Measurements from ENCODE around the gene CERS6. TPM values are rescaled to one million over a fixed set of nuclear protein-coding genes. Genes with fewer than 3 reads are reported as not detected.
A peak's percentile ranks its signal among the peaks of the same experiment; 100 is the strongest.
"Not testable (repeated sequence)": the region's sequence is repeated elsewhere in the genome, so short reads cannot be mapped to it uniquely, and the experiment has no call there.

CERS6 gene
- total RNA-seq, 2 experiments from 2014 or later: 7.4 to 8.4 TPM

DNA sequence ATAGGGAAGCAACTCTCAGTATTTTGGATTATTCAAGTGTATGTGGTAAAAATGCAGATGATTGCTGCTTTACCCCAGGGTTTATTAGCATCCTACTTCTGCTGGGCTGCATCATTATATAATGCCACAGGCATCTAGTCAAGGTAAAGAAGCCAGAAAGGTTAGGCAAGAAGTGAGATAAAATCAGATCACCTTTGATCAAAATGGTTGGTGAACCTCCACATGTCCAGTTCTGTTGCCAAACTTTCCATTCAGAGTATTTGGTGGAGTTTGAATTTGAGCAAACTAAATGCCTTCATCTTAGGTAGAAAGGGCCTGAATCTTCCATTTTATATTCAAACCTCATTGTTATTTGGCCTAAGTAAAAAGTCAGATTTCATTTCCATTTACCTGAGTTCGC lies 316.6 kb downstream of the CERS6 start:
- CTCF ChIA-PET: interaction anchor here (0.9 to 3.0 kb wide), 3 partner anchors 148 to 426 kb away, joined by 3 to 27 read pairs (median 3); no protein-coding TSS in a partner anchor
- peaks cover 4% of the 10 kb centered on the region for H3K36me3 Mint-ChIP-seq (ENCODE audit: low read depth)
- no peaks in the 10 kb centered on the region for H3K4me1 Mint-ChIP-seq
- H3K27me3 Mint-ChIP-seq: no peaks in the 10 kb centered on the region
- H3K4me3 Mint-ChIP-seq: no peak overlapping the region
- no peak for DNase-seq
- no peak overlapping the region for H3K27ac Mint-ChIP-seq
- H3K9me3 Mint-ChIP-seq: no peaks in the 10 kb centered on the region
- POLR2A ChIA-PET: no interaction called here

DNA sequence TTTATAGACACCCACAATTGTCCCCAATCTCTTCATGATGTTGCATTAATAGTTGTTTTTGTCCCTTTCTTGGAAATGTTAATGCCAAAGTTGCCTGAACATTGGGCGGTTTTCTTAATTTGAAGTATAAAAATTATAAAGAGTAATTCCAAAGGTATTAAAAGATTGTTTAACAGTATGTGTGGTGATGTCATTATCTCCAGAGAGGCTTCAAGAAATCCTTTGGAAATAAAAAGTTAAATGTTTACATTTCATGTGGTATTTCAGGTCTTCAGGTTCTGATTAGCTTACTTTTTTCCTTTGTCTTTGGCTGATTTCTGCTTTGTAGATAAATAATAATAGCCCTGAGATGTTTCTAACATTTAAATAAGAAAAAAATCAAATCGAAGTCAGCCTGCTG lies 317.1 kb downstream of the CERS6 start:
- ChIA-PET POLR2A (no interaction called here), CTCF (interaction anchor here (0.9 to 3.0 kb wide), 4 partner anchors 147 to 426 kb away, joined by 3 to 27 read pairs (median 4); no protein-coding TSS in a partner anchor)
- no peak for DNase-seq
- Mint-ChIP-seq H3K9me3 (no peaks in the 10 kb centered on the region), H3K4me1 (no peaks in the 10 kb centered on the region), H3K27me3 (no peaks in the 10 kb centered on the region), H3K27ac (no peak overlapping the region), H3K36me3 (ENCODE audit: low read depth) (peaks cover 4% of the 10 kb centered on the region), H3K4me3 (no peak overlapping the region)

DNA sequence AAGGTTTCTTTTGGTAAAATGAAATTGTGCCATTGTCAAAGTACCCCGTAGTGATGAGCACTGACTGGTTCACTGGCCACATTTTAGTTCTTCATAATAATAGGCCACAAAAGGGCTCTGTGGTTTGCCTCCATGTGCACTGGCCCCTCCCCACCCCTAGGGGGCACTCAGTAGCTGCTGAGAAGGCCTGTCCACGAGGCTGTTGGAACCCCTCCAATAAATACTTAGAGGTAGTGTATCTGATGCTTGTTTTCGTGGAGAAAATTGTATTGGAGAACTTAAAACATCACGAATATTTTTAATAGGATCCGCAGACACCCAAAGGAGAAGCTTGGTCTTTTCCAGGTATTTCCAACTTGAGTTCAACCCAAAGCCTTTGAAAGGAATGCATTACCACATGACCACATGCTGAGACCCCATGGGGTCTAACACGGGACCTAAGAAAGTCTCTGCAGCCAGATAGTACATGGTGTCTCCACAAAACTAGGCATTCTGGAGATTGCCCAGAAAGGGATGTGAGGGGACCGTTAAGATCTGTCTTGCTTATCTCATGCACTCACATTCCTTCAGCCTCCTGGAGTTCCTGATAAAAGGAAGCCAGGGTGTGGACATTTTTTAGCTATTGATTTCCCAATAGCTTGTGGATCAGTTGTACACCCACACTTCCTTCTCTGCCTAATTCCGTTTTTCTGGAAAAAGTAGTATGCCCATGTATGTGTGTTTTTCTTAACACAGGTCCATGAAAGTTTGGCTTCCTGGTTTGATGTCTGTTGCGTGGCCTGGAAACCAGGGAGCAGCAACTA lies 317.8 kb downstream of the CERS6 start:
- no peaks in the 10 kb centered on the region for H3K4me1 Mint-ChIP-seq
- peaks cover 4% of the 10 kb centered on the region for H3K36me3 Mint-ChIP-seq (ENCODE audit: low read depth)
- no peak overlapping the region for H3K4me3 Mint-ChIP-seq
- H3K9me3 Mint-ChIP-seq: no peaks in the 10 kb centered on the region
- POLR2A ChIA-PET: no interaction called here
- CTCF ChIA-PET: interaction anchor here (0.8 to 3.0 kb wide), 11 partner anchors 8 to 427 kb away, joined by 3 to 27 read pairs (median 4); partner anchors contain the start of gene NOSTRIN
- DNase-seq: peak; percentile 58
- no peak overlapping the region for H3K27ac Mint-ChIP-seq
- no peaks in the 10 kb centered on the region for H3K27me3 Mint-ChIP-seq

DNA sequence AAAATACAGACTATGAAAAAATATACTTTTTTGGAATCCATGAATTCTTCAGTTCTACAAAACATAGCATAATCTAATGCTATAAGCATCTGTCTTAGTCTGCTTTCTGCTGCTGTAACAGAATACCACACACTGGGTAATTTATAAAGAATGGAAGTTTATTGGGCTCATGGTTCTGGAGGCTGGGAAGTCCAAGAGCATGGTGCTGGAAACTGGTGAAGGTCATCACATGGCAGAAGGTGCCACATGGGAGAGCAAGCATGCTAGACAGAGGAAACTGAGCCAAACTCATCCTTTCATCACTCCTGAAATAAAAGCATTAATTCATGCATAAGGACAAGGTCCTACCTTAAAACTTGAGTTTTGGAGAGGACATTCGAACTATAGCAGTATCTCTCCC lies 319.8 kb downstream of the CERS6 start:
- POLR2A ChIA-PET: no interaction called here

DNA sequence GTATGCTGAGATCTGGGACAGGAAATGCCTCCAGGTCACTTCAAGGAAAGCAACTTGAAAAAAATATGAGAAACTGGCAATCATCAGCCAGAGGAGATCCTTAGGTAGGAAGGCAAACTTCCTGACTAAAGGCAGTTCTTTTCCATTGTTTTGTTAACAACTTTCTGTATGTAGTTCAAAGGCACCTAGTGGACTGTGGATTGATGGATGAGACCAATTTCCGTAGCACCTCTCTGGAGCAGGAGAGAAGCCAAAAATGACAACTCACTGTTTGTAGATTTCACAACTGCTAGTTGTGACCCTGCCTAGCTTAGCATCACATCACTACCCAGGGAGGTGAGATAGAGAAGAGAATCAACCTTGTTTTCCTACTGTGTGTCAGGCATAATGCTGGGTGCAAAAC lies 324.6 kb downstream of the CERS6 start:
- Mint-ChIP-seq H3K27ac (no peak overlapping the region), H3K4me3 (no peak overlapping the region), H3K9me3 (no peaks in the 10 kb centered on the region), H3K4me1 (no peaks in the 10 kb centered on the region), H3K36me3 (ENCODE audit: low read depth) (no peaks in the 10 kb centered on the region), H3K27me3 (no peaks in the 10 kb centered on the region)
- POLR2A ChIA-PET: no interaction called here
- DNase-seq: no peak
- CTCF ChIA-PET: no interaction called here

More for the DNA sequence above, 319.8 kb downstream of the CERS6 start:
- H3K9me3 Mint-ChIP-seq: no peaks in the 10 kb centered on the region
- H3K27me3 Mint-ChIP-seq: no peaks in the 10 kb centered on the region
- H3K4me3 Mint-ChIP-seq: no peak overlapping the region
- no peak for DNase-seq
- CTCF ChIA-PET: no interaction called here
- no peak overlapping the region for H3K27ac Mint-ChIP-seq
- no peaks in the 10 kb centered on the region for H3K36me3 Mint-ChIP-seq (ENCODE audit: low read depth)
- H3K4me1 Mint-ChIP-seq: no peaks in the 10 kb centered on the region

DNA sequence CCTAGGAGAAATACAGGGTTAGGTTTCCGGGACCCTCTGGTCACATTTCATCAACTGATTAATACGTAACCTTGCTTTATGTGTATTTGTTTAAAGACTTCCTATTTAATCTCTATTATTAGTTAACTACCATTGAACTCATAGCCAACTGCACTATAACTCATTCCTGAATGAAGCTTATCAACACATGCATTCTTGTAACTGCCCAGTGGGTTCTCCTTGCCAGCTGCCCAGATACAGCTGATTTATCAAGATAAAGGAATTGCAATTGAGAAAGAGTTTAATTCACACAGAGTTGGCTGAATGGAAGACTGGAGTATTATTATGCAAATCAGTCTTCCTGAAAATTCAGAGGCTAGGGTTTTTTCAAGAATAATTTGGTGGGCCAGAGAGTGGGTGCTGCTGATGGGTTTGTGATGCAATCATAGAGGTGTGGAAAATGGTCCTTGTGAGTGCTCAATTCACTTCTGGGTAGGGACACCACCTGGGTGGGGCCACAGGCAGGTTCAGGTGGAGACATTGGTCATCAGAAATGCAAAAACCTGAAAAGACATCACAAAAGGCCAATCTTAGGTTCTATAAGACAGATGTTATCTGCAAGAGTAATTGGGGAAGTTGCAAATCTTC lies 325.2 kb downstream of the CERS6 start:
- Mint-ChIP-seq H3K4me3 (no peak overlapping the region), H3K27ac (no peak overlapping the region), H3K4me1 (no peaks in the 10 kb centered on the region), H3K36me3 (ENCODE audit: low read depth) (no peaks in the 10 kb centered on the region), H3K27me3 (no peaks in the 10 kb centered on the region), H3K9me3 (no peaks in the 10 kb centered on the region)
- ChIA-PET CTCF (interaction anchor here (1.0 kb wide), 1 partner anchor 7 kb away, joined by 3 read pairs; no protein-coding TSS in a partner anchor), POLR2A (no interaction called here)
- DNase-seq: no peak

DNA sequence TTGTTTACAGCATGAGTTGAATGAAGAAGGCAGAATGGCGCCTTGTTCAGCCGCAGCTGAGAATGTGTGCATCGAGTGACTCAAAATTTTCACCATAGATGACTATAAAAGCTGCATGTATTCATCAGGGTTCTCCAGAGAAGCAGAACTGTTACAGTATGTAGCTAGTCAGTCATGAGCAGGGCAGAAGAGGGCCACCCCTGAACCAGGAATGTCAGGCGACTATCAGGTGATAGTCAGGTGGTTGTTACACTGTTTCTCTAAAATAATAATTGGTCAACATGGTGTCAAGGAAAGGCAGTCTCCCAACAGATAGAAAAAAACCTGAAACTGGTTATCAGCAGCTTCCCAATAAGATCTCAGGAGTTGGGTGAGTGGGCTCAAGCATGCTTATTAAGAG lies 326.2 kb downstream of the CERS6 start:
- POLR2A ChIA-PET: no interaction called here
- H3K4me1 Mint-ChIP-seq: no peaks in the 10 kb centered on the region
- CTCF ChIA-PET: interaction anchor here (1.0 kb wide), 1 partner anchor 8 kb away, joined by 3 read pairs; no protein-coding TSS in a partner anchor
- no peak for DNase-seq
- H3K27ac Mint-ChIP-seq: no peak overlapping the region
- H3K4me3 Mint-ChIP-seq: no peak overlapping the region
- H3K36me3 Mint-ChIP-seq (ENCODE audit: low read depth): no peaks in the 10 kb centered on the region
- no peaks in the 10 kb centered on the region for H3K9me3 Mint-ChIP-seq
- no peaks in the 10 kb centered on the region for H3K27me3 Mint-ChIP-seq

DNA sequence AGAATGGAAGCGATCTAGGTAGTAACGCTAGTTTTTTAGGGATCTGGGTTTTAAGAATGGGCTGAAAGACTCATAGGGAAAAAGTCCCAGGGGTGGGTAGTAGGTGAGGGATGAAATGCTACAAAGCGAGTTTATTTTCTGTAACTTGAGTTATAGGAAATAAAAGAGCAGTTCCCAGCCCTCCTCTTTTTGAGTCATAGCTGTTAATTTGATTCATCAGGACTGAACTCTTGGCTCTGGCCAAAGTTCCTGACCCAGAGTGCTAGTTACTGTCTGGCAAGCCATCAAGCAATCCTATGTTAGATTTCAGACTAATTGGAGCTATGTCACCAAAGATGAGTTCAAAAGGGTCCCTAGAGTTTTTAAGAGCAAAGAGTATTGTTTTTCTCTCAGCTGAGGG lies 328.9 kb downstream of the CERS6 start:
- ChIA-PET POLR2A (no interaction called here), CTCF (interaction anchor here (0.8 kb wide), 1 partner anchor 11 kb away, joined by 4 read pairs; no protein-coding TSS in a partner anchor)
- H3K27ac Mint-ChIP-seq: no peak overlapping the region
- H3K9me3 Mint-ChIP-seq: no peaks in the 10 kb centered on the region
- DNase-seq: no peak
- H3K4me3 Mint-ChIP-seq: no peak overlapping the region
- no peaks in the 10 kb centered on the region for H3K4me1 Mint-ChIP-seq
- no peaks in the 10 kb centered on the region for H3K27me3 Mint-ChIP-seq
- H3K36me3 Mint-ChIP-seq (ENCODE audit: low read depth): no peaks in the 10 kb centered on the region

DNA sequence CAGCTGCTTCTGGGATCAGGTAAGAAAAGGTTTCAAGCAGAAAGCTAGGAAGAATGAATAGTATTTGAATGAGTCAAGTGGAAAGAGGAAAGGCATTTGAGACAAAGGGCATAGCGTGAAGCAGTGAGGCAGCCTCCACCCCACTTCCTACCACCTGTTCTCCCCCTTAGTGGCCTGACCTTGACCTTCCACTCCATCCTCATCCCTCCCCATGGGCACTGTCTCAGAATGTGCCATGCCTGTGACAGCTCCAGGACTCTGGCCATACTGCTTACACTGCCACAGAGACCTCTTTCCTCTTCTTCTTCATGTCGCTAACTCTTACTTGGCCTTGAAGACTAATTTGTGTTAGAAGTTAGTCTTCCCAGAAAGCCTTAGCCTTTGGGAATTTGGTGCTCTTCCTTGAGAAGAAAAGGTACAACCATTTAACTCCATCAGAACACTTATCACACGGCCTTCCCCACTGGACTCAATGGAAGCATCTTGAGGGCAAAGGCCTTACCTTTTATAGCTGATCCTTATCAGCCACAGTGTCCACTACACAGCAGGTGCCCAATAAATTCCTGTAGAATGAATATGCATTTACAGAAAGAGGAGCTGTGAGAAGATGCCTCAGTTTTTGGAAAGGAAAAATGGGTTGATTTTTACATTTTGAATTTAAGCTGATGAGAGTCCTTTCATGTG lies 331.2 kb downstream of the CERS6 start:
- DNase-seq: no peak
- Mint-ChIP-seq H3K4me3 (no peak overlapping the region), H3K36me3 (ENCODE audit: low read depth) (no peaks in the 10 kb centered on the region), H3K4me1 (no peaks in the 10 kb centered on the region), H3K27ac (no peak overlapping the region), H3K27me3 (no peaks in the 10 kb centered on the region), H3K9me3 (no peaks in the 10 kb centered on the region)
- ChIA-PET CTCF (no interaction called here), POLR2A (no interaction called here)

DNA sequence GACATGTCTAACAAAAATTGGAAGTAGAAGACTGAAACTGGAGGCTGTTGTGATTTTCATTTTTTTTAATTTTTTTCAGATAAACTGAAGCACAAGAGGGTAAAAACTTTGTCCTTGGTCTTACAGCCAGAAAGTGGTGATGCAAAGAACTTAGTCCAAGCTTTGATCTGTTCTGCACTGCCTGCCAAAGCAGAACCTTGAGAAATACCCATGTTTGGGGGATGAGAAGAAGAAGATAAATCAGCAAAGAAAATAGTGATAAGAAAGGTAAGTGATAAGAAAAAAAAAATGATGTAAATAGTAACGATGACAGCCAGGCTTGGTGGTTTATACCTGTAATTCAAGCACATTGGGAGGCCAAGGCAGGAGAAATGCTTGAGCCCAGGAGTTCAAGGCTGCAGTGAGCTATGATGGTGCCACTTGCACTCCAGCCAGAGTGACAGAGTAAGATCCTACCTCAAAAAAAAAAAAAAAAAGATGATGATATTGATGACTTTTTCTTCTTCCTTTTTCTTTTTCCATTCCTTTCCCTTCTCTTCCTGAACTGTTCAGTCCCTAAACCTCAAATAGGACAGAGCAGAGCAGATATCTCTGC lies 331.8 kb downstream of the CERS6 start:
- Mint-ChIP-seq H3K4me1 (no peaks in the 10 kb centered on the region), H3K4me3 (no peak overlapping the region), H3K27me3 (no peaks in the 10 kb centered on the region), H3K9me3 (no peaks in the 10 kb centered on the region), H3K27ac (no peak overlapping the region), H3K36me3 (ENCODE audit: low read depth) (no peaks in the 10 kb centered on the region)
- no peak for DNase-seq
- ChIA-PET POLR2A (no interaction called here), CTCF (no interaction called here)

DNA sequence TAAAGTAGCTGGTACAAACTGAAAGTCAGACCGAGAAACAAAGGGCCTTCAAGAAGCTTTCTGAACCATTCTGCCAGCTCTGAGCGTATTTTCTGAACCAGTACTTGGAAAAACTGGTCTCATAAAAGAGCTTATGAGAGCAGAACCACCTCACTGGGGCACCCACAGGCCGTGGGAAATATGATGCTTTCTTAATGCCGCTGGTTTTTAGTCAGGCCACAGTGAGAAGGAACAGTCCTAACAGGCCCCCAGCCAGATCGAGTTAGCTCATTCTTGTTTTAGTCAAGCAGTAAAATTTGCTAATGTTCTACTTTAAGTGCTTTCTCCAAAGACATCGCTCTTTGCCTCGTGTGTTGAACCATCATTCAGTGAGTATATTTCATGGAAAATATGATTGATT lies 333.7 kb downstream of the CERS6 start:
- H3K4me1 Mint-ChIP-seq: no peaks in the 10 kb centered on the region
- H3K36me3 Mint-ChIP-seq (ENCODE audit: low read depth): no peaks in the 10 kb centered on the region
- DNase-seq: no peak
- H3K4me3 Mint-ChIP-seq: no peak overlapping the region
- H3K9me3 Mint-ChIP-seq: no peaks in the 10 kb centered on the region
- no peak overlapping the region for H3K27ac Mint-ChIP-seq
- ChIA-PET CTCF (no interaction called here), POLR2A (no interaction called here)
- peaks cover 2% of the 10 kb centered on the region for H3K27me3 Mint-ChIP-seq

DNA sequence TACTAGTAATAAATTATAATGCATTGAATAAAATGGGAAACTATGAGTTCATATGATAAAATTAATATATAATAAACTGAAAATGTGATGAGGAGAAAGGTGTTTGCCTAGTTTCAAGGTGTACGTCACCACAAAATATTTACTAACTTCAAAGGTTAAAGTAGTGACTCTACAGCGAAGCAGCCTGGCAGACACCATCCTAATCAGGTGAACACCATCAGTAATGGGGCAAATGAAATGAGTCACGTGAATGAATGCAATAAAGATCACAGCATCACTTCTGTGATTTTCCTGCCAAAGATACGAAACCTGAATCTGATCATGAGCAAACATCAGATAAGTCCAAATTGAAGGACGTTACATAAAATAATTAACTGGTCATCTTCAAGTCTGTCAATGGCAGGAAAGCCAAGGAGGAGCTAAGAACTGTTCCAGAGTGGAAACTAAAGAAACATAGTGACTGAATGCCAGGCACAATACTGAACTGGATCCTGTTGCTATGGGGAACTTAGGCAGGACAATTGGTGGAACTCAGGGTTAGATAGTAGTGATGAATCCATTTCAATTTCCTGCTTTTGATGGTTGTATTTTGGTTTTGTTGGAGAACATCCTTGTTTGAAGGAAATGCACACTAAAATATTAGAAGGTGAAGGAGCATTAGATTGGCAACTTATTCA lies 334.3 kb downstream of the CERS6 start:
- no peak overlapping the region for H3K27ac Mint-ChIP-seq
- ChIA-PET CTCF (no interaction called here), POLR2A (no interaction called here)
- H3K36me3 Mint-ChIP-seq (ENCODE audit: low read depth): no peaks in the 10 kb centered on the region
- H3K4me3 Mint-ChIP-seq: no peak overlapping the region
- no peaks in the 10 kb centered on the region for H3K9me3 Mint-ChIP-seq
- DNase-seq: no peak
- peaks cover 2% of the 10 kb centered on the region for H3K27me3 Mint-ChIP-seq
- H3K4me1 Mint-ChIP-seq: no peaks in the 10 kb centered on the region

DNA sequence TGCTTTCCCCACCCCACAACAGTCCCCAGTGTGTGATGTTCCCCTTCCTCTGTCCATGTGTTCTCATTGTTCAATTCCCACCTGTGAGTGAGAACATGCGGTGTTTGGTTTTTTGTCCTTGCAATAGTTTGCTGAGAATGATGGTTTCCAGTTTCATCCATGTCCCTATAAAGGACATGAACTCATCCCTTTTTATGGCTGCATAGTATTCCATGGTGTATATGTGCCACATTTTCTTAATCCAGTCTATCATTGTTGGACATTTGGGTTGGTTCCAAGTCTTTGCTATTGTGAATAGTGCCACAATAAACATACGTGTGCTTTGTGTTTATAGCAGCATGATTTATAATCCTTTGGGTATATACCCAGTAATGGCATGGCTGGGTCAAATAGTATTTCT lies 335.1 kb downstream of the CERS6 start:
- DNase-seq; POLR2A ChIA-PET; H3K27ac Mint-ChIP-seq; H3K4me1 Mint-ChIP-seq; H3K27me3 Mint-ChIP-seq; CTCF ChIA-PET; H3K36me3 Mint-ChIP-seq (ENCODE audit: low read depth); H3K4me3 Mint-ChIP-seq; H3K9me3 Mint-ChIP-seq: not testable (repeated sequence)
